Activated naive CD4-positive, alpha-beta T cell treated with anti-CD3 and anti-CD28 coated beads, Interleukin-2, amount 50 U/mL, for 16 hours (primary cell): ENCODE measurements around the gene ZNF282.
A peak's percentile ranks its signal among the peaks of the same experiment; 100 is the strongest.

Experiments
- DNase-seq: peaks from one replicate; pipeline ENCODE4 v3.0.0-alpha.2; 2020

The ZNF282 gene

DNA sequence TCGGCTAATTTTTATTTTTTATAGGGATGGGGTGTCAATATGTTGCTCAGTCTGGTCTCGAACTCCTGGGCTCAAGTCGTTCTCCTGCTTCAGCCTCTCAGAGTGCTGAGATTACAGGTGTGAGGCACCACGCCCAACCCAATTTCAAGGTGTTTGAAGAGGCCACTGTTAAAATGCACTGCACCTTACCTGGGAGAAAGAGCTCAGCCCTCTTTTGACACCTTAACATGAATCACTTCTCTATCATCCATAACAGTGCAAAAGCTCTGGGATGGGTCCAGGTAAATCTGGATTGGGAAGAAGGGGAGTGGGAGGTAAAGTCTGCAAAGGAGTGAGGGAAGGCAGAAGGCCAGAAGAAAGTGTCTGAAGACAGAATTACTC is 557 bp upstream of the ZNF282 start:
- DNase-seq, result no peak

DNA sequence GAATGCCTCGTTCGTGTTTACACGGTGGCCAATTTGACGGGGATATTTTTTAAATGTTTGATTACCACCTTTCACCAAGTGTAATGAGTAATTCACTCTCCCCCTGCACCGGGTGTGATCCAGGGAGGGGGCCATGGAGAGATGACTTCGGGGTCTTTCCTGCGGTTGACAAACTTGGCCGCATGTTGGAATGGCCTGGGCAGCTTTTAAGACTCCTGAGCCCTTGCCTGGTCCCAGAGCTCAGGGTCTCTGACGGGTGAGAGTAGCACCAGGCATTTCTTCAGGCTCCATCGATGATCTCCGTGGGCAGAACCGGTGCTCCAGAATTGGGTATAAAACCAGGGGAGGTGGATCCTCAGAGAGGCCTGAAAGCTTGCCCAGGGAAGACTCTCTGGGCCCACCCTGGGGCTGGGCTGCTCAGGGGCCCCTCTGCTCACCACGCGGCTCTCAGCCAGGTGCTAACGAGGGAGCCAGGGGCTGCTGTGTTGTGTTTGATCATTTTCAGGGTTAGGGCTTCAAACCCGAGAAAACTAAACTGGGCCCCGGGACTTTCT is 882 bp downstream of the ZNF282 start:
- peak; percentile 29 for DNase-seq

DNA sequence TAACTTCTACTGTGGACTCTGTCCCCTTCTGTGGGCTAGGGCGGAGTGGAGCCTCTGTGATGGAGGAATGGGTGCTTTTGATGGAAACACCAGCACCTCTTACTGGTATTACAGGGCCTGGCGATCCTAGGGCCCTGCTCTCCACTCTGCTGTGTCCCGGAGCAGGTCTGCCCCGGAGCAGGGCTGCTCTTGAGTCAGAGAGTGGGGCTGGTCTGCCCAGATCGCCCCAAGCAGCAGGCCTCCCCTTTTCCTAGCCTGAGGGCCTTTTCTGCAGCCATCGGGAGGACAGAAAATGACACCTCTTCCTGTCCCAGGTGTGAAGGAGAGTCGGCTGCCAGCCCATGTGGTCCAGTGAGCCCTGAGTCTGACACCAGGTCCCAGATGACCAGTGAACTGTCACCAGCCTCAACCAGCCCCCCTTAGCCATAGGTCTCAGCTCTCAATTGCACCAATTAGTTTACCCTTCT is 1.4 kb downstream of the ZNF282 start:
- no peak for DNase-seq

DNA sequence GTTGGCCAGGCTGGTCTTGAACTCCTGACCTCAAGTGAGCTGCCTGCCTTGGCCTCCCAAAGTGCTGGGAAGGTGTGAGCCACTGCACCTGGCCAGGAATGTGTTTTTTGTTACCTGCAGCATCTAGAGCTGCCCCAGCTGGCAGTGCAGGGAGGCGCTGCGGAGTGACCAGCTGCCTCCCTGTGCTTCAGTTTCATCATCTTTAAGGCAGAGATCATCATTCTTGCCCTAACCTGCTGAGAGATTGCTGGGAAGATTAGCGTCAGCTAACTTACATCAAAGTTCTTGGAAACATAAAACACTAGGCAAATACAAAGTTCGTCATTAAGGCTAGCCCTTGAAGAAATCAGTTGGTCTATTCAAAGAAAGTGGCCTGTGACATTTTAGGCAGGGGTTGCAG is 2.3 kb downstream of the ZNF282 start:
- DNase-seq, result no peak

DNA sequence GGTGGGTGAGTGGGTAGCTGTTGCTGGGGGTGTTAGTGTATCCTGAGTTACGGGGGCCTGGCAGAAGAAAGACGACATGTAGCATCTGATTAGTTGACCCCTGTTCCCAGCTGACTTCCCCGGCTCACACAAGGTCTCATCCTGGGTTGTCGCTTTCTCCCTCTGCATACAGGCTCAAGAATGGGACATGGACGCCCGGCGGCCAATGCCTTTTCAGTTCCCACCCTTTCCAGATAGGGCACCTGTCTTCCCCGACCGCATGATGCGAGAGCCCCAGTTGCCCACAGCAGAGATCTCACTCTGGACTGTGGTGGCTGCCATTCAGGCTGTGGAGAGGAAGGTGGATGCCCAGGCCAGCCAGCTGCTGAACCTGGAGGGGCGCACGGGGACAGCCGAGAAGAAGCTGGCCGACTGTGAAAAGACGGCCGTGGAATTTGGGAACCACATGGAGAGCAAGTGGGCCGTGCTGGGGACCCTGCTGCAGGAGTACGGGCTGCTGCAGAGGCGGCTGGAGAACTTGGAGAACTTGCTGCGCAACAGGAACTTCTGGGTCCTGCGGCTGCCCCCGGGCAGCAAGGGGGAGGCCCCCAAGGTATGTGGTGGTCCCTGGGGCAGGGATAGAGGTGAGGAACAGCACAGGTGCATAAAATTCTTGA is 2.9 kb downstream of the ZNF282 start:
- no peak for DNase-seq

DNA sequence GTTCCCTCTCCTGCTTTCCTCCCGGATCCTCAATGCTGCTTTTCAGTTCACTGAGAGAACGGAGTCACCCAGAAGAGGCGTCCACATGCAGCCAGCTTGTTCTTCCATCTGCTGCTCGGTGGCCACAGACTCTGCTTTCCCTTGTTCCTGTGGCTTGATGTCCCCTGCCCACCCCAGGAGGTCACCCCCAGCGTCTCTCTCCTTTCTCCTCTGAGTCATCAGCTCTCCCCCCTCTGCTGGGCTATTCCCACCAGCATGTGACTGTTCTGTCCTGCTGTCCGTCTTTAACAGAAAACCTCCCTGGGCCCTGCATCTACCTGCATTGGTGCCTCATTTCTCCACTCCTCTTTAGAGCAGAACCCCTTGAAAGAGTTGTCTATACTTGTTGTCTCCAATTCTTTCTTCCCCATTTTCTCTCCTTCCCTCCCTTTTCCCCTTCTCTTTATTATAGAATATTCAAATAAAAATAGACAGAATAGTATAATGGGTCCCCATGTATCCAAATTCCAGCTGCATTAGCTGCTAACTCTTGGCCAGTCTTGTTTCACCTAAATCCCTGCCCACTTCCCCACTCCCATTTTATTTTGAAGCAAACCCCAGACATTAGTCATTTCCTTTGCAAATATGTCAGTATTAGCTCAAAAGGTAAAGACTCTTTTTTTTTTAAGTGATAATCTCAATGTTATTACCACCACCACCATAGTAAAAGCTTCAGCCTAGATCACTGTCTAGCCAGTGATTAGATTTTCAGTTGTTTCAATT is 4.1 kb downstream of the ZNF282 start:
- DNase-seq, result no peak

DNA sequence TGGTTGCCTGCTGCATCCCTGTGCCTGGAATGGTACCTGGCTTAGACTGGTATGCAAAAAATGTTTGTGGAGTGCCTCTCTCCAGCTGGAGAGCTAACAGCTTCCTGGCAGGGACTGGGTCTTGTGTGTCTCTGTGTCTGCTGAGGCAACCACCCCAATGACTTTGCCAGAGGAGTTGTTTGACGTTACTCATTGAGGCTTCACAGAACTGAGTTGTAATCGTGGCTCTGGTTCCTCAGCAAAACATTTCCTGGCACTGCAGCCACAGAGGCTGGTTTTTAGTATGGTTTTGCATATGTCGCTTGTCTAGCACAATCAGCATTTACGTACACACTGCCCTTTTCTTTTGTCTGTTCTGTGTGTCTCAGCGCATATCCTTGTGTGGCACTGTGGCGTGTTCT is 7.5 kb downstream of the ZNF282 start:
- DNase-seq, result no peak

DNA sequence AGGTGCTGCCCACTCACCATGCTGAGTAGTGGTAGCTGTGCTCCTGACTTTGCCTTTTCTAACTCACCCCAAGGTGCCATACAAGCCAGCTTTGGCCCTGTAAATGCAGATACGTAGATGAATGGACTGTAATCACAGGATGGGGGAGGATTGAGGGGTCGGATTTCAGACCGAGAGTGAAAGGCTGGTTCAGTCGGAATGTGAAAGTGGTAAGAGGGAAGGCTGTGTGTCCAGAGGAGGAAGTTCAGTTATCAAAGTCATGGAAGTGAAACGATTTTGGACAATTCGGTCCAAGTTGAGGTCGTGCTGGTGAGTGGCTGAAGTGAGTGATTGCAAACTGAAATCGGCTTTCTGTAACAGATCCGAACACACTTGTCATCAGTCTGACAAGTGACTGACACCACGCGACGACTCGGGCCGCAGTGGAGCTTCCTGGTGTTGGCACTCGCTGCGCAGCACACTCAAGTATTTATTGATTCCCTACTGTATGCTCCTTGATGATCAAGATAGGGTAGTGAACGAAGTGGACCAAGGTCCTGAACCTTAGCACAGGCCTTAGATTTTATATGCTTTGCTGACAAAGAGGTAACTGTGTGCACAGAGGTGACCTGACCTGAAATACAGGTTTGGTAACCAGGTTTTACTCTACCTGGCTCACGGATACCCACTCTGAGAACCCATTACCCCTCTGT is 10.5 kb downstream of the ZNF282 start:
- no peak for DNase-seq

DNA sequence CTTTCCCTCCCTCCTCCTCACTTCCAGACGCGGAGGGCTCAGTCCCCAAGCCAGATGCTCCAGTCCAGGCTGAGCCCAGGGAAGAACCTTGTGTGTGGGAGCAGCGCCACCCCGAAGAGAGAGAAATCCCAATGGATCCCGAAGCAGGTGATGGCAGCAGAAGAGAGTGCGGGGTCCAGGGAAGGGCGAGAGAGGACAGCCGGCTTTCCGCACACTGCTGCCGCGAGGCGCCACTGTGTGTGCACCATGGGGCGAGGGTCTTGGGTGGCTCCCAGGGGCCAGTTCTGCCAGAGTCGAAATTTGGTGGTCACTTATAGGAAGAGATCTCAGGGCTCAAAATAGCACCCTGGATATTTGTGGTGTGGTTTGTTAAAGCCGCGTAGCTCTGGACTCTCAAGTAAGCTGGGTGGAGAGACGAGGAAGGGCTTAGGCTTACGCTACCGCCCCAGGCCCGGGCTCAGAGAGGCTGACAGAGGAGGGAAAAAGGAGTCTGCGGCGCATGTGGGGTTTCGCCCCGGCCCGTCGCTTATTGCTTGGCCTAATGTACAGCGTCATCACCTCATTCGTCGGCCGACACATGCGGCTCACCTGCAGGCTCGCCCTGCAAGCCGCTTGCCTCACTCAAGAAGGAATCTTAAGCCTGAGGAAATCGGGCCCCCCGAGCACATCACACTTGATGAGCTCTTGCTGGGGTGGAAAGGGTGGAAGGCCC is 12.1 kb downstream of the ZNF282 start:
- DNase-seq, result no peak

DNA sequence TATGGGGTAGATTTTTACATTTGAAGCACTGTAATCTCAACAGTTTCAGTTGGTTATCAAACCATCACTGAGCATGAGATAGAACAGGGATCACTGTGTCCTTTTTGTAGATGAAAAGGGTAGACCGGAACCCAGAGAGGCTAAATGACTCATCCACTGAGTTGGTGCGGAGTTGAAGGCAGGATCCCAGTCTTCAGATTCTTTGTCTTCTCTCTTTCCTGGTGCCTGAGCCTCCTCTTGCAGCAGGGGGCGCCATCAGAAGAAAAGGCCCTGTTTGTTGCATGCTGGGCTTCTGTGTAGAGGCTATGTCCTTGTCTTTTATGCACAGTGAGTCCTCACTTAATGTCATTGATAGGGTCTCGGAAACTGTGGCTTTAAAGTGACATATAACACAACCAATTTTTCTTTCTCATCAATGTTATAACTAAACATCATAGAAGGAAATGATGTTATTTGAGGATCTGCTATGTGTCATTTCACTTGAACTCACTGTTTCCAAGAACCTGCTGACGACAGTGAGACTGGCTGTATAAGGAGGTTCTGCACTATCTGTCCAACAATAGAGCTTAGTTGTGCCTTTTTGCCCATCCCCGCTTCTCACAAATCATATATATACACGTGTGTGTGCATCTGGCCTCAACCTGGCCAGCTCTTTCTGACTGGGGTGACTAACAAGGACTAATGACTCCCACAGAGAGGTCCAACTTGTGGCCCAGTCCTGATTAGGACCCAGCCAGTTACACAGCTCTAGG is 14.3 kb downstream of the ZNF282 start:
- peak; percentile 70 for DNase-seq

DNA sequence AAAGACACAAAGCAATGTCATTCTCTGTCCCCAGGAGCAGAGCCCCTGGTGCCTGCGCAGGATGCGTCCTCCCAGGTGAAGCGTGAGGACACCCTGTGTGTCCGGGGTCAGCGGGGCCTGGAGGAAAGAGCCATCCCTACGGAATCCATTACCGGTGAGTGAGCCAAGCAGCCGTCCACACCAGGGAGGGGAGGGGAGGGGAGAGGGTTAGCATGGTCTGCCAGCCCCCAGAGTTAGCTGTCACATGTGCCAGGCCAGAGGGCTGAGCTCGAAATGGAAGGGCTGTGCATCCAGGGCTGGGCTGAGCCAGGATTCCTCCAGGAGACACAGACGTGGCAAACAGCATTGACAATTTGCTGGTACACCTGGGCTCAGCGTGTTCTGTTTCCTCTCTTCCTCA is 15.2 kb downstream of the ZNF282 start:
- DNase-seq, result no peak

DNA sequence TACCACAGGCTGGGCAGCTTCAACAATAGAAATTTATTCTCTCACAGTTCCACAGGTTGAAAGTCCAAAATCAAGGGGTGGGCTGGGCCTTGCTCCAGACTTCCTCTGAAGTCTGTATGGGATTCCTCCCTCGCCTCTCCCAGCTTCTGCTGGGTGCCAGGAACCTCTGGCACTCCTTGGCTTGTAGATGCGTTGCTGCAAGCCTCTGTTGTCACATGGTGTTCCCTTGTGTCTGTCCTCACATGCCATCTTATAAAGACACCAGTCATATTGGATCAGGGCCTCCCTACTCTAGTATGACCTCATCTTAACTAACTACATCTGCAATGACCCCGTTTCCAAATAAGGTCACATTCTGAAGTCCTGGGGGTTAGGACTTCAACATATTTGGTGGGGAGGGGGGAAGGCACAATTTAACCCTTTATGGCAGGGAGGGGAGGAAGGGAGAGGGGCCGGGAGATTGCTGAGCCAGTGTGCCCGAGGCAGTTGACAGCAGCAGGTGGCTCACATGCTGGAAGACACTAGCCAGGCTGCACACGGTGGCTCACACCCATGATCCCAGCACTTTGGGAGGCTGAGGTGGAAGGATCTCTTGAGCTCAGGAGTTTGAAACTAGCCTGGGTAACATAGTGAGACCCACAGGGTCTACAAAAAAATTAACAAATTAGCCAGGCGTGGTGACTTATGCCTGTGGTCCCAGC is 18.8 kb downstream of the ZNF282 start:
- DNase-seq, result no peak

DNA sequence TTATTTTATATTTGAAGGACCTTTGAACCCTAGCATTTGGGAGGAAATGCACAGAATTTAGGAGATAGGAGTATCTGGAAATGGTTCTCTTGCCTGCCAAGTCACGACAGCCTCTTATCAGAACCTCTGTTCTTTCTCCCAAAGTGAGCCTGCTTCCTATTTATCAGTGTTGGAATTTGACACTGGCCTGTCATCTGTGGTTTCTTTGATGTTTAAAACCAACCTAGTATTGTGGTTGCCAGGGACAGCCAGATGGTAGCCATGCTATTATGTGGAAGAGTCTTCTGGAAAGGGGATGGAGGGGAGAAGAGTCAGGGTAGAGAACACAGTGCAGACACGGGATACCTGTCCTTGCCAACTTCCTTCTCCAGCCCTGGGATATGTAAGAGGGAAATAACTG is 21.1 kb downstream of the ZNF282 start:
- no peak for DNase-seq

DNA sequence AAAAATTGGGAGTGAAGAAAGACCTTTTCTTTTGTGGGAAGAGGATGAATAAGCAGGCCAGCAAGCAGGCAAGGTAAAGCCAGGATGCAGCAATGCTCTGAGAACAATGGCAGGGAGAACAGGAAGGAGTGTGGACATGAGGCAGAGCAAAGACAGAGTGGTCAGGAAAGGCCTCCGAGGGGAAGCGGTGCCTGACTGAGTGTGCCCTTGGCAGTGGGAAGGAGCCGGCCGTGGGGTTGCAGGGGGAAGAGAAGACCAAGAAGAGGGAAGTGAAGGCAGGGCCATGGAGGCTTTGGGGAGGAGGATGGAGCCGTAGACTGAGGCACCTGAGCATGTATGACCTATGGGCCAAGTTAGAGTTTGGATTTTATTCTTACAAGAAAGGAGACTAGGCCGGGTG is 22.2 kb downstream of the ZNF282 start:
- no peak for DNase-seq

DNA sequence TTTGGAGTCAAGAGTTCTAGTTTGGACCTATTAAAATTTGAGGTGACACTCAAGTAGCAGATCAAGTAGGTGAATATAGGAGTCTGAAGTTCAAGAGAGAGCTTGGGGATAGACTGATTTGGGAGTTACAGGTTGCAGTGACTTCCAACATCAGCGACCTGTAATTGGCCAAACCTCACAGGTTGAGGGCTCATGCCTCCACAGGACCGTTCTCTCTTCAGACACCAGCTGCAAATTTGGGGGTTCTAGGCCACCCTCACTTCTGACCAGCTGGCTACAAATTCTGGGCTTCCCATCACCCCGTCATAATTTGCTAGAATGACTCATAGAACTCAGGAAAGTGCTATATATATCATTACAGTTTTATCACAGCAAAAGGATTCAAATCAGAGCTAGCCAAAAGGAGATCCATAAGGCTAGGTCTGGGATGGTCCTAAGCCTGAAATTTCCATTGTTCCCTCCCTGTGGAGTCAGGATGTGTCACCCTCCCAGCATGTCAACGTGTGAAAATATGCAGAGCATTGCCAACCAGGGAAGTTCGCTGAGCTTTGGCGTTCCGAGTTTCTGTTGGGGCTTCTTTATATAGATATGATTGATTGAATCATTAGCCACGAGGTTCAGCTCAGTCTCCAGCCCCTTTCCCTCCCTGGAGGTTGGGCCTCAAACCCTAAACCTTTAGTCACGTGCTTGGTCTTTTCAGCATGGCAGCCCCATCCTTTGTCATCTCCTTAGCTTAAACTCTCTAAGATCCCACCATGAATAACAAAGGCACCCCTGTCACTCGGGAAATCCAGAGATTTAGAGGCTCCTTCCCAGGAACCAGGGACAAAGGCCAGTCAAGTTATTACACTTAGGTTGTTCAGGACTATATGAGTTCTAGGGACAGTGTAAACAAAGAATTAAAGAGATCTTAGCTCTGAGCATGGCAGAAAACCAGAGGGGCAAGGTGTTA is 23.4 kb downstream of the ZNF282 start:
- no peak for DNase-seq

DNA sequence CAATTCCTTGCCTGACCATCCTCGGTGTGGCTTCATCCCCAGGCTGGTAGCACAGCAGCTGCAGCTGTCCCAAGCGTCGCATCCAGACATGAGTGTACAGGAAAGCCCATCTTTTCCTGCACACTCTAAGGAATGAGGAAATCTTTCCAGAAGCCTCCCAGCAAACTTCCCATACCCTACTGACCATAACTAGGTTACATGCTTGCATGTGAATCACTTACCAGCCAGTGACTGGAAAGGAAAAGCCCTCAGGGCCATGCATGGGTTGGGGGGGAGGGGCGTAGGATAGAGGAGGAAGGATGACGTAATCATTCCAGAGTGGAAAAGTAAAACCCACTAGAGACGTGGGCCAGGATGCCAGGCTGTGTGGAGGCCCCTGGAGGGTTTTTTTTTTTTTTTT is 25.2 kb downstream of the ZNF282 start:
- DNase-seq, result no peak

DNA sequence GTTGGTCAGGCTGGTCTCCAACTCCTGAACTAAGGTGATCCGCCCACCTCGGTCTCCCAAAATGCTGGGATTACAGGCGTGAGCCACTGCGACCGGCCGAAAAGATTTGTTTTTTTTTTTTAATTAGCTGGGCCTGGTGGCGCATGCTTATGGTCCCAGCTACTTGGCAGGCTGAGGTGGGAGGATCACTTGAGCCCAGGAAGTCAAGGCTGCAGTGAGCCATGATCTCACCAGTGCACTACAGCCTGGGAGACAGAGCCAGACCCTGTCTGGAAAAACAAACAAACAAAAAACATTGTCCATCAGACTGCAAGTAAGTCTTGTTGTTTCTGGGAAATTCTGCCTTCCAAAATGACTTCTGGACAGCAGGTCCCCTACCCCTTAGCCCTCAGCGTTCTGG is 27.8 kb downstream of the ZNF282 start:
- DNase-seq, result no peak

DNA sequence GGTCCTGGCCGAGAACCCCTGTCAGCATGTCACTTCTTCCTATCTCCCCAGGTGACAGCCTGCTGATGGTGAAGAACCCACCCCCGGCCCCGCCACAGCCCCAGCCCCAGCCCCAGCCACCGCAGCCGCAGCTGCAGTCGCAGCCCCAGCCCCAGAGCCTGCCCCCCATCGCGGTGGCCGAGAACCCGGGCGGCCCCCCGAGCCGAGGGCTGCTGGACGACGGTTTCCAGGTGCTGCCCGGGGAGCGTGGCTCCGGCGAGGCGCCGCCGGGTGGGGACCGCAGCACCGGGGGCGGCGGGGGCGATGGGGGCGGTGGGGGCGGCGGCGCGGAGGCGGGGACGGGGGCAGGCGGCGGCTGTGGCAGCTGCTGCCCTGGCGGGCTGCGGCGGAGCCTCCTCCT is 28.4 kb downstream of the ZNF282 start:
- no peak for DNase-seq

DNA sequence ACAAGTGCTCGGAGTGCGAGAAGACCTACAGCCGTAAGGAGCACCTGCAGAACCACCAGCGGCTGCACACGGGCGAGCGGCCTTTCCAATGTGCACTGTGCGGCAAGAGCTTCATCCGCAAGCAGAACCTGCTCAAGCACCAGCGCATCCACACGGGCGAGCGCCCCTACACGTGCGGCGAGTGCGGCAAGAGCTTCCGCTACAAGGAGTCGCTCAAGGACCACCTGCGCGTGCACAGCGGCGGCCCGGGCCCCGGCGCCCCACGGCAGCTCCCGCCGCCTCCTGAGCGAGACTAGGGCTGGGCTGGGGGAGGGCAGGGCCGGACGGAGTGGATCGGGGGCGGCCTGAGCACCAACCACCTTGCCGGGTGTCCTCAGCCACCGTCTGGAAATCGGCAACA is 29.0 kb downstream of the ZNF282 start:
- DNase-seq, result no peak

DNA sequence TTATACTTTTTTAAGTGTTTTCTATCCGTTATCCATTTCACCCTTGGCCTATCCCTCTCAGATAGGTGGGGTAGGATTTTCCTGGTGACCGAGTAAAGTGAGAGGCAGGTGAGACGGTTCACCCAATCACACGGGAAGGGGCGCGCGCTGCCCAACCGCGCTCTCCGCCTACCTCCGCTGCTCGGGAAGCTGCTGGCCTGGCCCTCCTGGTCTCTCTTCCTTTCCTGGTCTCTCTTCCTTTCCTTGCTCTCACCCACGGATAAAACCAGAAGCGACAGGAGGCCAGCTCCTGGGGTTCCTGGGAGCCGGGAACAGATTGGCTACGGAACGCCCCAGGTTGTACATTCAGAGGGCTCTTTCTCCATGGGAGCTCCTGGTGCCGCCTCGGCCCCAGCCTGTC is 29.8 kb downstream of the ZNF282 start:
- no peak for DNase-seq

DNA sequence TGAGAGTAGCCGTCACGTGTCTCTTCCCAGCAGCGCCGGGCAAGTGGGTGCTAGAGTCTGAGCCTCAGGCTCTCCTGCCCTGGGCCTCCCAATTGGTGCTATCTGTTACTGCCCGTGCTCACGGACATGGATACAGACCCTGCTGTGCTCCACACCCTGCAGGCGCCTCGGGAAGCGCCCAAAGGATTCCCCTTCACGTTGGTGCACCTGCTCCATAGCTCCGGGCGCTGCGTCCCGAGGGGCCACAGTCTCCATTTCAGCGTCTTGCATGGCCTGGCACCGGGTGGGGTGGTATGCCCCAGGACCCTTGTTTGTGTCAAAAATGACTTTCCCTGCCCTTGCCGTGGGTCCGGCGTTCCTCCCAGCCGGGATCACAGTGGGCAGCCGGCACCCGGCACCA is 30.3 kb downstream of the ZNF282 start:
- DNase-seq, result no peak
